MM.1S (cell line): ENCODE results near the gene TNFRSF4.

ENCODE experiments used
- DNase-seq: peaks from one replicate; pipeline ENCODE4 v3.0.0-alpha.2; 2015
- H2AFZ ChIP-seq: fragments of 300-600 bp; sonication (generic); 2 replicates; pipeline ENCODE4 v1.6.0; 2016; ENCODE audit warnings: antibody characterized with exemption, low read length
- H3F3A ChIP-seq: fragments of 300-600 bp; sonication (generic); 2 replicates; pipeline ENCODE4 v1.6.1; 2016; ENCODE audit warnings: mild to moderate bottlenecking, antibody characterized with exemption, low read length, moderate library complexity, mixed read lengths; ENCODE audit not compliant: insufficient read depth
- H3K27ac ChIP-seq: fragments of 300-600 bp; sonication (generic); 2 replicates; pipeline ENCODE4 v1.5.1; 2016; ENCODE audit warnings: mild to moderate bottlenecking, low read length
- H3K27me3 ChIP-seq: fragments of 300-600 bp; sonication (generic); replicated peaks from 2 replicates; pipeline ENCODE4 v1.6.0; 2016; ENCODE audit warnings: low read length; ENCODE audit not compliant: insufficient read depth
- H3K36me3 ChIP-seq: fragments of 300-600 bp; sonication (generic); replicated peaks from 2 replicates; pipeline ENCODE4 v1.6.1; 2016; ENCODE audit warnings: mild to moderate bottlenecking, low read length, mixed read lengths; ENCODE audit not compliant: insufficient read depth
- H3K4me1 ChIP-seq: fragments of 300-600 bp; sonication (generic); 2 replicates; pipeline ENCODE4 v1.6.1; 2016; ENCODE audit warnings: low read length, mixed read lengths
- H3K4me2 ChIP-seq: fragments of 300-600 bp; sonication (generic); 2 replicates; pipeline ENCODE4 v1.6.0; 2016; ENCODE audit warnings: low read depth, low read length
- H3K4me3 ChIP-seq: fragments of 300-600 bp; sonication (generic); 2 replicates; pipeline ENCODE4 v1.5.1; 2016; ENCODE audit warnings: low read length, mixed read lengths
- H3K79me2 ChIP-seq: fragments of 300-600 bp; sonication (generic); 2 replicates; pipeline ENCODE4 v1.6.1; 2016; ENCODE audit warnings: mixed run types, low read length, mixed read lengths
- H3K9ac ChIP-seq: fragments of 300-600 bp; sonication (generic); 2 replicates; pipeline ENCODE4 v1.6.1; 2016; ENCODE audit warnings: low read length, mixed read lengths
- H3K9me2 ChIP-seq: fragments of 300-600 bp; sonication (generic); replicated peaks from 2 replicates; pipeline ENCODE4 v1.6.1; 2016; ENCODE audit warnings: mild to moderate bottlenecking, low read length, mixed read lengths; ENCODE audit not compliant: insufficient read depth
- H3K9me3 ChIP-seq: fragments of 300-600 bp; sonication (generic); replicated peaks from 2 replicates; pipeline ENCODE4 v1.6.1; 2016; ENCODE audit warnings: mild to moderate bottlenecking, low read length, mixed read lengths; ENCODE audit not compliant: insufficient read depth
- H4K20me1 ChIP-seq: fragments of 300-600 bp; sonication (generic); 2 replicates; pipeline ENCODE4 v1.6.1; 2016; ENCODE audit warnings: mild to moderate bottlenecking, low read length, moderate library complexity, mixed read lengths; ENCODE audit not compliant: insufficient read depth
- CTCF ChIP-seq: fragments of 300-600 bp; sonication (generic); IDR thresholded peaks from 2 replicates; pipeline ENCODE4 v1.5.1; 2016; ENCODE audit warnings: antibody characterized with exemption, low read length, mixed read lengths
- EZH2 ChIP-seq: fragments of 300-600 bp; sonication (generic); optimal IDR thresholded peaks from 2 replicates; pipeline ENCODE3; 2017; ENCODE audit warnings: low read depth, mild to moderate bottlenecking, antibody characterized with exemption, low read length, mixed read lengths
- EZH2phosphoT487 ChIP-seq: fragments of 300-600 bp; sonication (generic); IDR thresholded peaks from 2 replicates; pipeline ENCODE4 v1.6.1; 2018; ENCODE audit warnings: antibody characterized with exemption, low read length

The TNFRSF4 gene

GRCh38 chr1:1260843-1261560 is 47.0 kb upstream of the TNFRSF4 start:
- Histone ChIP-seq H2AFZ (no peak overlapping the region), H3K9ac (no peak overlapping the region), H3K9me3 (no peaks in the 10 kb centered on the region), H3K4me1 (no peaks in the 10 kb centered on the region), H3K27ac (no peak overlapping the region), H3K79me2 (peaks cover 21% of the 10 kb centered on the region), H3K36me3 (peaks cover 10% of the 10 kb centered on the region; the same call in 1 of the 2 replicates), H3K9me2 (no peaks in the 10 kb centered on the region), H4K20me1 (no peaks in the 10 kb centered on the region), H3K27me3 (no peaks in the 10 kb centered on the region), H3K4me2 (no peak overlapping the region), H3F3A (no peaks in the 10 kb centered on the region), H3K4me3 (no peak overlapping the region)
- DNase-seq: no peak
- TF ChIP-seq CTCF: no peak
- TF ChIP-seq EZH2: no peak
- no peak for TF ChIP-seq EZH2phosphoT487

DNA sequence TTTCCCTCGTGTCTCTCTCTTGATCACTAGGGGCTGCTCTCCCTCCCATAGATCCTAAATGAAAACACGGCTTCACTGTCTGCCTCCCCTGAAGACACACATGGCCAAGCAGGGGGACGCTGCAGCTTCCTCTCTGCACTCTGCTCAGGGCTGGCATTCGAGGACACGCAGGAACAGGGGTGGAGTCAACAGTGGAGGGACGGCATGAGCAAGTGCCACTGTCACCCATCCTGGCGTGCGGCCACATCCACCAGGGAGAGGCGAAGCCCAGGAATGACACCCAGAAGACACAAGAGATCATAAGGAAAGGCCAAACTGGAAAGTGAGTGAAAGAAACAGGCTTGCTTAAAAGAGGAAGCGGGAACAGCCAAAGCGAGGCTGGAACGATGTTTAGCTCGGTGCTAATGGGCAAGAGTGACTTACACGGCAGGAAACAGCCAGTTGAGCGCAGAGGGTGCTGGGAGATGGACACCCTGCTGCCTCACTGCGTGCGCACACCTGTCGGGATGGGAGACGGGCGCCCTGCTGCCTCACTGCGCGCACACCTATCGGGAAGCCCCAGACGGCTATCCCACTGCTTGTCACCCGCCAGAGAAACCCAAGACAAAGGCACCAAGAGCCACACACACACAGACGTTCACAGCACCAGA is 46.1 kb upstream of the TNFRSF4 start:
- Histone ChIP-seq H3K9me3 (no peaks in the 10 kb centered on the region), H4K20me1 (no peaks in the 10 kb centered on the region), H3K4me2 (no peak overlapping the region), H3K27me3 (no peaks in the 10 kb centered on the region), H3K9me2 (no peaks in the 10 kb centered on the region), H2AFZ (no peak overlapping the region), H3K4me3 (no peak overlapping the region), H3K79me2 (peaks cover 15% of the 10 kb centered on the region), H3K36me3 (peaks cover 13% of the 10 kb centered on the region; the same call in 1 of the 2 replicates), H3K27ac (no peak overlapping the region), H3K4me1 (no peaks in the 10 kb centered on the region), H3F3A (no peaks in the 10 kb centered on the region), H3K9ac (no peak overlapping the region)
- DNase-seq: no peak
- TF ChIP-seq EZH2phosphoT487 (no peak), CTCF (no peak), EZH2 (no peak)

DNA sequence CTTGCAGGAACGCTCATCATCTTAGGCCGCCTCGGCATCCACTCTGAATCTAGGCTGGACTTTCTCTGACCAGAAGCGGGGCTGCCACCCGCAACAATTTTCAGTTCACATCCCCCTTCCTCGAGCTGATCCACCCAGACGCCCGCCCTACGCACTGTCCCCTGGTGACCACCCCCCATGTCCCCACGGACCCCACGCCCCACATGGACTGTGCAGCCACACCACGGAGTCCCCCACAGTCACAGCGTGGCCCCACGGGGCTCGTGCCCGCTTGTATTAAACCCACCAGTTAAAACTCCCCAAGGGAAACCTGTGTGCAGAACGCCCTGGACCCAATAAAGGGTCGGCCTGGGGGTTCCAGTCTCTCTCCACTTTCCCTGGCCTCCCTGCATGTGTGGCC is 45.6 kb upstream of the TNFRSF4 start:
- H3F3A ChIP-seq: no peaks in the 10 kb centered on the region
- peaks cover 14% of the 10 kb centered on the region; the same call in 1 of the 2 replicates for H3K36me3 ChIP-seq
- H3K27me3 ChIP-seq: no peaks in the 10 kb centered on the region
- H3K4me1 ChIP-seq: no peaks in the 10 kb centered on the region
- no peak overlapping the region for H2AFZ ChIP-seq
- H3K27ac ChIP-seq: no peak overlapping the region
- no peaks in the 10 kb centered on the region for H4K20me1 ChIP-seq
- no peaks in the 10 kb centered on the region for H3K9me2 ChIP-seq
- H3K4me3 ChIP-seq: no peak overlapping the region
- no peak for TF ChIP-seq EZH2
- no peak for TF ChIP-seq EZH2phosphoT487
- no peak for TF ChIP-seq CTCF
- no peak overlapping the region for H3K4me2 ChIP-seq
- peaks cover 12% of the 10 kb centered on the region for H3K79me2 ChIP-seq
- DNase-seq: no peak
- H3K9ac ChIP-seq: no peak overlapping the region
- H3K9me3 ChIP-seq: no peaks in the 10 kb centered on the region
